ENCODE data around the gene AGBL2. TPM values are rescaled to one million over a fixed set of nuclear protein-coding genes. Genes with fewer than 3 reads are reported as not detected.
"Not testable (repeated sequence)": the region's sequence is repeated elsewhere in the genome, so short reads cannot be mapped to it uniquely, and the experiment has no call there.

The AGBL2 gene
- polyA plus RNA-seq, 6 donors from 2014 or later: 3.1 to 14.6 (median 5.7) TPM

- DNase-seq: no peak
- peaks cover 0 to 20% of the 10 kb centered on the region in 2 donors for H3K36me3 Mint-ChIP-seq
- no peaks in the 10 kb centered on the region for H3K27me3 Mint-ChIP-seq
- H3K4me1 Mint-ChIP-seq: no peaks in the 10 kb centered on the region
- no peak overlapping the region for H3K4me3 Mint-ChIP-seq
- H3K9me3 Mint-ChIP-seq: no peaks in the 10 kb centered on the region
- peak overlapping the region in 2 of 6 donors; percentile 39 to 52 for H3K27ac Mint-ChIP-seq
- no peak for ATAC-seq (ENCODE audit: low read depth in 2 of 2)
Observed at GRCh38 chr11:47723041-47723440, 7.9 kb upstream of the AGBL2 start.

- Mint-ChIP-seq H3K4me3 (no peak overlapping the region), H3K27me3 (no peaks in the 10 kb centered on the region), H3K36me3 (peaks cover 0 to 20% of the 10 kb centered on the region in 2 donors), H3K9me3 (no peaks in the 10 kb centered on the region), H3K4me1 (peaks cover under 1 to 3% (median 1%) of the 10 kb centered on the region in 3 donors), H3K27ac (no peak overlapping the region)
- ATAC-seq (ENCODE audit: low read depth in 2 of 2) (no peak), DNase-seq (no peak)
Observed at GRCh38 chr11:47720651-47721050, 5.5 kb upstream of the AGBL2 start.

GRCh38 chr11:47716692-47717091, 1.5 kb upstream of the AGBL2 start:
- ATAC-seq (ENCODE audit: low read depth in 2 of 2): no peak
- Mint-ChIP-seq H3K9me3 (no peaks in the 10 kb centered on the region), H3K27ac (peak overlapping the region in 3 of 6 donors; percentile 58 to 97 (median 69)), H3K27me3 (no peaks in the 10 kb centered on the region), H3K36me3 (no peaks in the 10 kb centered on the region), H3K4me1 (peaks cover 4 to 24% (median 21%) of the 10 kb centered on the region in 3 donors), H3K4me3 (peak overlapping the region in 3 of 8 donors; percentile 12 to 99 (median 13))
- DNase-seq: no peak

GRCh38 chr11:47714554-47715081, 551 bp downstream of the AGBL2 start:
- Mint-ChIP-seq H3K9me3 (no peaks in the 10 kb centered on the region), H3K4me1 (peaks cover 4 to 24% (median 21%) of the 10 kb centered on the region in 3 donors), H3K4me3 (peak overlapping the region; percentile 92 to 99 (median 98)), H3K36me3 (no peaks in the 10 kb centered on the region), H3K27ac (peak overlapping the region; percentile 96 to 99 (median 98)), H3K27me3 (no peaks in the 10 kb centered on the region)
- peak; percentile 13 to 16 for ATAC-seq (ENCODE audit: low read depth in 2 of 2)
- DNase-seq: no peak

GRCh38 chr11:47711816-47712215, 3.4 kb downstream of the AGBL2 start:
- no peaks in the 10 kb centered on the region for H3K36me3 Mint-ChIP-seq
- no peaks in the 10 kb centered on the region for H3K27me3 Mint-ChIP-seq
- DNase-seq (no peak), ATAC-seq (ENCODE audit: low read depth in 2 of 2) (no peak)
- no peaks in the 10 kb centered on the region for H3K9me3 Mint-ChIP-seq
- H3K4me3 Mint-ChIP-seq: no peak overlapping the region
- H3K4me1 Mint-ChIP-seq: peaks cover 4 to 24% (median 21%) of the 10 kb centered on the region in 3 donors
- no peak overlapping the region for H3K27ac Mint-ChIP-seq

- Mint-ChIP-seq H3K27me3 (no peaks in the 10 kb centered on the region), H3K4me1 (peaks cover 4 to 24% (median 21%) of the 10 kb centered on the region in 3 donors), H3K9me3 (no peaks in the 10 kb centered on the region), H3K36me3 (no peaks in the 10 kb centered on the region), H3K4me3 (no peak overlapping the region), H3K27ac (peak overlapping the region in 1 of 6 donors; percentile 90)
- DNase-seq (no peak), ATAC-seq (ENCODE audit: low read depth in 2 of 2) (no peak)
Observed at GRCh38 chr11:47711225-47711624, 3.9 kb downstream of the AGBL2 start.

GRCh38 chr11:47707275-47707786, 7.8 kb downstream of the AGBL2 start:
- H3K4me3 Mint-ChIP-seq, H3K27me3 Mint-ChIP-seq, H3K4me1 Mint-ChIP-seq: not testable (repeated sequence)

GRCh38 chr11:47705721-47706120, 9.4 kb downstream of the AGBL2 start:
- Mint-ChIP-seq H3K9me3 (no peaks in the 10 kb centered on the region), H3K4me1 (peaks cover 0 to 8% (median 0%) of the 10 kb centered on the region in 3 donors), H3K36me3 (no peaks in the 10 kb centered on the region), H3K4me3 (no peak overlapping the region), H3K27me3 (no peaks in the 10 kb centered on the region), H3K27ac (no peak overlapping the region)
- DNase-seq: no peak
- no peak for ATAC-seq (ENCODE audit: low read depth in 2 of 2)

More at GRCh38 chr11:47707275-47707786, 7.8 kb downstream of the AGBL2 start:
- H3K9me3 Mint-ChIP-seq; H3K36me3 Mint-ChIP-seq; DNase-seq; ATAC-seq (ENCODE audit: low read depth in 2 of 2); H3K27ac Mint-ChIP-seq: not testable (repeated sequence)

- H3K4me3 Mint-ChIP-seq: no peak overlapping the region
- H3K27ac Mint-ChIP-seq: no peak overlapping the region
- H3K4me1 Mint-ChIP-seq: peaks cover 0 to 8% (median 8%) of the 10 kb centered on the region in 3 donors
- H3K9me3 Mint-ChIP-seq: no peaks in the 10 kb centered on the region
- H3K36me3 Mint-ChIP-seq: peaks cover 0 to 10% of the 10 kb centered on the region in 2 donors
- no peaks in the 10 kb centered on the region for H3K27me3 Mint-ChIP-seq
- DNase-seq (no peak), ATAC-seq (ENCODE audit: low read depth in 2 of 2) (no peak)
Observed at GRCh38 chr11:47691979-47692378, 23.2 kb downstream of the AGBL2 start.

- no peak for DNase-seq
- H3K27me3 Mint-ChIP-seq: no peaks in the 10 kb centered on the region
- no peak for ATAC-seq (ENCODE audit: low read depth in 2 of 2)
- H3K4me3 Mint-ChIP-seq: peak overlapping the region in 1 of 8 donors; percentile 42
- no peaks in the 10 kb centered on the region for H3K9me3 Mint-ChIP-seq
- H3K4me1 Mint-ChIP-seq: peaks cover 0 to 8% (median 8%) of the 10 kb centered on the region in 3 donors
- no peak overlapping the region for H3K27ac Mint-ChIP-seq
- peaks cover 0 to 10% of the 10 kb centered on the region in 2 donors for H3K36me3 Mint-ChIP-seq
Observed at GRCh38 chr11:47689480-47689879, 25.7 kb downstream of the AGBL2 start.

- H3K36me3 Mint-ChIP-seq: peaks cover 0 to 10% of the 10 kb centered on the region in 2 donors
- no peak for ATAC-seq (ENCODE audit: low read depth in 2 of 2)
Observed at GRCh38 chr11:47688991-47689390, 26.2 kb downstream of the AGBL2 start.

GRCh38 chr11:47688111-47688510, 27.1 kb downstream of the AGBL2 start:
- ATAC-seq (ENCODE audit: low read depth in 2 of 2) (no peak), DNase-seq (no peak)
- no peaks in the 10 kb centered on the region for H3K9me3 Mint-ChIP-seq
- peaks cover 0 to 16% (median 8%) of the 10 kb centered on the region in 3 donors for H3K4me1 Mint-ChIP-seq
- peaks cover 0 to 10% of the 10 kb centered on the region in 2 donors for H3K36me3 Mint-ChIP-seq
- H3K4me3 Mint-ChIP-seq: no peak overlapping the region
- no peaks in the 10 kb centered on the region for H3K27me3 Mint-ChIP-seq
- no peak overlapping the region for H3K27ac Mint-ChIP-seq

More at GRCh38 chr11:47688991-47689390, 26.2 kb downstream of the AGBL2 start:
- DNase-seq: no peak
- H3K9me3 Mint-ChIP-seq: no peaks in the 10 kb centered on the region
- H3K4me1 Mint-ChIP-seq: peaks cover 0 to 9% (median 8%) of the 10 kb centered on the region in 3 donors
- H3K27me3 Mint-ChIP-seq: no peaks in the 10 kb centered on the region
- H3K27ac Mint-ChIP-seq: no peak overlapping the region
- H3K4me3 Mint-ChIP-seq: no peak overlapping the region

GRCh38 chr11:47686704-47687103, 28.5 kb downstream of the AGBL2 start:
- ATAC-seq (ENCODE audit: low read depth in 2 of 2); DNase-seq; H3K36me3 Mint-ChIP-seq; H3K27me3 Mint-ChIP-seq; H3K9me3 Mint-ChIP-seq; H3K4me3 Mint-ChIP-seq: not testable (repeated sequence)
- Mint-ChIP-seq H3K4me1 (peaks cover 8 to 21% (median 11%) of the 10 kb centered on the region in 3 donors), H3K27ac (peak overlapping the region in 1 of 6 donors; percentile 47)

GRCh38 chr11:47686151-47686550, 29.0 kb downstream of the AGBL2 start:
- Mint-ChIP-seq H3K27ac (peak overlapping the region in 1 of 6 donors; percentile 80), H3K9me3 (no peaks in the 10 kb centered on the region), H3K4me1 (peaks cover 8 to 23% (median 11%) of the 10 kb centered on the region in 3 donors), H3K27me3 (no peaks in the 10 kb centered on the region), H3K36me3 (peaks cover 0 to 10% of the 10 kb centered on the region in 2 donors), H3K4me3 (peak overlapping the region in 1 of 8 donors; percentile 35)
- no peak for ATAC-seq (ENCODE audit: low read depth in 2 of 2)
- no peak for DNase-seq

Measured in naive B cell (primary cell).